ENCODE measurements around the gene YIPF5.
A peak's percentile ranks its signal among the peaks of the same experiment; 100 is the strongest.

YIPF5 gene

DNA sequence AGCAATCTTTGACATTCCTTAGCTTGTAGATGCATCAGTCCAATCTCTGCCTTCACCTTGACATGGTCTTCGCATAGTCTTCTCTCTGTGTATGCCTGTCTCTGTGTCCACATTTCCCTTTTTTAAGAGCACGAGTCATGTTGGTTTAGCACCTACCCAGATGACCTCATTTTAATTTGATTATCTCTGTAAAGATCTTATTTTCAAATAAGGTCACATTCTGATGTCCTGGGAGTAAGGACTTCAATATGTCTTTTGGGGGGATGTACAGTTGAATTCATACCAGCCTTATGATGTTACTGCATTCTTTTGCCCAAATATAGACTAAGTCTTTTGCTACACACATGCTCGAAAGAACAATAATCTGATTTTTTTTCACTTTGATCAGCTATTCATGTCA lies 7.1 kb upstream of the YIPF5 start:
- no peak for DNase-seq

DNA sequence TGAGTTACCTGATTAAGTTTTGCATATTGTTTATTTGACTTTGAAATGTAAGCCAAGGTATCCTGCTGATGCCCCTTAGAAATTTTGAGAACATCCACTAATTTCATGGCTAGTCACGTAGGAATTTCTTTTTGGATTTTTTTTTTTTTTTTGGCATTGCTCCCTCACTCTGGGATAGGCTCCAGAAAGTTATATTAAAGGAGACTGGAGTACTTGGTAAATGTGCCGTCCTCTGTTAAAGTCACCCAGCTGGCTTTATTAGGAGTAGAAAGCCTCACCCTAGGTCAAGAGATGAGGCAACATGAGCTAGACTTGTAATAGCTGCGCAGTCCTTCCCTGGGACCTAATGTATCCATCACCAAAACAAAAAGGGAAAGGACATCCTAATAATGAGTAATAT lies 3.3 kb upstream of the YIPF5 start:
- no peak for DNase-seq

- DNase-seq: no peak
These were observed 569 bp downstream of the YIPF5 start for GRCh38 chr5:144169904-144170275.

DNA sequence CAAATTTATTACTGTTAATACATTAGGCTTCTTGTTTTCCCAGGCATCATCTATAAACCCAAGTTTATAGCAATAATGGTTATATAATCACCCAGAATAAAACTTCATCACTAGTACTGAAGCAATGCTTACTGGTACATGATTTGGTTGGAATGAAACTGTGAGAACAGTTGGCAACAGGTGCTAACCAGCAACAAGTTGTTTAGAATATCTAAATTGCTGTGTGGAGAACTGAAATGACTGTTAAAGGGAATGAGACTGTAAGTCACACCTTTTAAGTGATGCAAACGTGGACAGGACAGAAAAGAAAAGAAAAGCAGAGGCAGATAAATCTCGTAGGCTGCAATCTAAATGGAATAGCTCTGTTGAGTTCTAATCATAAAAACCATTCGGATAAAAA lies 2.5 kb downstream of the YIPF5 start:
- DNase-seq: no peak

GRCh38 chr5:144166696-144167095 lies 3.8 kb downstream of the YIPF5 start:
- DNase-seq: no peak

DNA sequence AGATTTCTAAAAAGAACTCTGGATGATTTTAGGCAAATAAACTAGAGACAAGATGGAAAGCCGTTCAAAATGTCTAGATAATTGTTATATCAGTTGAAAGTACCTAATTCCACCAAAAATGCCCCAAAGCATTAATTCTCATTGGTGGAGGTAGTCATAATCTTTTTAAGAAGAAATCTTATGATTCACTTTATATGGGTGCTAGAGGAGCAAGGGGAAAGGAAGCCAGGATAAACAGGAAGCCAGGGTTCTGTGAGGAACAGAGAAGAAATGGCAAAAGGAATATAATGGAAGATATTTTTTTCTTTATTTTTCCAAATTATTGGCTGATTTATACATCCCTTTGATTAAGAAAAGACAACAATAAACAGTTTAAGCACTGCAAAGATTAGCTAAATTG lies 7.8 kb downstream of the YIPF5 start:
- DNase-seq: no peak

GRCh38 chr5:144156767-144157171 lies 13.7 kb downstream of the YIPF5 start:
- DNase-seq: no peak

DNA sequence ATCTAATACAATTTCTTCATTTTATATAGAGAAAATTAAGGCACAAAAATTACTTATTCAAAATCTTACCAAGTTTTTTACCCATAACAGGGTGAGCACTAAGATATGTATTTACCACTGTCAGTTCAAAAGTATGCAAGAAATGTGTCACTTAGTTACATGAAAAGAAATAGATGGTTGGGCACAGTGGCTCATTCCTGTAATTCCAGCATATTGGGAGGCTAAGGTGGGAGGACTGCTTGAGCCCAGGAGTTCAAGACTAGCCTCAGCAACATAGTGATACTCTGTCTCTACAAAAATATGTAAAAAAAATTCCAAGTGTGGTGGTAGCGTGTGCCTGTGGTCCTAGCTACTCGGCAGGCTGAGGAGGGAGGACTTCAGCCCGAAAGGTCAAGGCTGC lies 19.4 kb downstream of the YIPF5 start:
- DNase-seq: no peak

- no peak for DNase-seq
These were observed 25.3 kb downstream of the YIPF5 start for GRCh38 chr5:144144956-144145751.

GRCh38 chr5:144143625-144144024 lies 26.8 kb downstream of the YIPF5 start:
- no peak for DNase-seq

DNA sequence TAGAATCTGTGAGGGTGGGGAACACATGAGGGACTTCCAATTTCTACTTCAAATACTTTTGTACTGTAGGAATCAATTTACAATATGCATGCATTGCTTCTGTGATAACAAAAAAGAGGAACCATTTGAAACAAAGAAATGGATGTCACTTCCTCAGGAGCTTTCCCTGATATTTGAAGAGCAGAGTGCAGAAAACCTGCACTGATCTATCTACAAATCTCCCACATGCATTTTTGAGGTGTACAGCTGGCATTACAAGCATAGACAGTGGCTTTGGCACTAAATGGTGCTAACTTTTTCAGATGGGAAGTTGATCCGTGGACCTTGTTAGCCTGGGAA lies 27.7 kb downstream of the YIPF5 start:
- no peak for DNase-seq

DNA sequence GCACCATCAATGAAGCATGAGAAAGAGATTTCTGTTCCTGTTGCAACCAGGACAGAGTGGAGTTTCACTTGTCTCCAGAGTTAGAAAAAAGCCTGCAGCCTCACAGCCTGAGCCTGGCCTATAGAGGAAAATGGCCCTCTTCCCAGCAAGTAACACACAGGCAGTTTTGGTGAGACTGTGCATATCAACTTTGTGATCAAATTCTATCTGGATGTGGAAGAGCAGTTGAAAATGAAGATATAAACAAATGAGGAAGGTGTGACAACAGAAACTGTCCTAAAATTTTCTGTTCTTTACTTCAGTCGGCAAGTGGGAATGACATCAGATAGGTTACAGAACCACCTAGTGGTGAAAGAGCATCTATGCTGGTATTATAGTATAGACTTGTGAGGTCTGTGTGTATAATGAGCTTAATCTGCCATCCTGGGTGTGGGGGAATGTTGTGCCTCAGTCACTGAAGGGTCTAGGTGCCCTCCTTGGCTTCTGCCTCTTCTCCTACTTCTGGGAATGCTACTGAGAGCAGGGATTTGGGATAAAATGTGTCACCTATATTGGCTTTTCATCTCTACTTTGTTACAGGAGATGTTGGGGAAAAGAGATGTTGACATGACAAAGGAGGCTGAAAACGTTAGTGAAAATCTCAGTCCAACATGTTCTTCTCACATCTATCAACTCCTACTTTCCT lies 28.2 kb downstream of the YIPF5 start:
- DNase-seq: peak in 1 of 5 donors; percentile 8

- no peak for DNase-seq
These were observed 28.9 kb downstream of the YIPF5 start for GRCh38 chr5:144141585-144141984.

GRCh38 chr5:144139586-144139985 lies 30.9 kb downstream of the YIPF5 start:
- no peak for DNase-seq

DNA sequence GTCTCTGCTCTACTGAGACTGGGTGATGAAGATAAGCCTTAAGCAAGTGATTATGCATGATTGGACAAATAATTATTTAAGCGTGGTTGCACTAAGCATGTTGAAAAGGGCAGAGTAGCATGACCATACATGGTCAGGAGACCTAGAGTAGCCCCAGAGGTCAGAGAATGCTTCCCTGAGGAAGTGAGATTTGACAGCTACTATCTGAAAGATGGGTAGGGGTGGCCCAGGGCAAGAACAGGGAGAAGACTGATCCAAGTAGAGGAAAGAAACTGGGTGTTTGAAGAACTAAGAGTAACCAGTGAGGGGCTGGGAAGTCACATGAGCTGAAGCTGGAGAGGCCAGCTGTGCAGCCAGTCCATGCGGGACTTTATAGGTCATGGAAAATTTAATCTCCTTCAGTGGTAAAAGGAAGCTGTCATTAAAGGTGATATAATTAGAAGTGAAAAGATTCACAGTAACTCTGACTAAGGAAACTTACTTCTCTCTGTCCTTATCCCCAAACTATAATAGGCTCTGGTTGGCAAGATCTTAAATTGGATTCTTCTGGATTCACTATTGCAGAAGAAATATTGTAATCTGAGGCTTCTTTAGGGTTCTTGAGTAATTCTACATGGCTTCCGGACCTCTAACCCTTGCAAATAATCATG lies 35.2 kb downstream of the YIPF5 start:
- no peak for DNase-seq

GRCh38 chr5:144134194-144134826 lies 36.1 kb downstream of the YIPF5 start:
- no peak for DNase-seq

DNA sequence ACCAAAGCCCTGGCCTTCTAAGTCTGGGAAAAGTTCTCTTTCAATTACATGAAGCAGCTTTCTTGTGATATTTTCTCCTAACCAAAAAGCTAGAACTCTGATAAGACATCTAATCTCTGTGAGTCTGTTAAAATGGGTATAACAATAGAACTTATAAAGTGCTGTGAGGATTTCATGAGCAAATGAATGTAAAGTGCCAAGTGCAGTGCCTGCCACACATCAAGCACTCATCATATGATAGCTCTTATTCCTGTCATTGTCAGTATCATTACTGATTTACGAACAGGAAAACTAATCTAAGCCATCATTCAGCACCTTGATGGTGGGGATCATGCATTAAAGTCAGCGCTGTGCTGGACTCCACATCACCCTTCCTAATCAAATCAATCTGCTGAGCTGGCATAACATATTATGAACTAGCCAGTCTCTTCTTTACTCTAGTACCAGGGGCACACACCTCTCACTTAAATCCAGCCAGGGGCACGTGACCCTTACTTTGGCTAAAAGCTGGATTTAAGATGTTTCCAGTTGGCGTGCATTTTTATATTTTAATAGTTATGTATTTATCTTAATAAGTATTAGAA lies 37.3 kb downstream of the YIPF5 start:
- DNase-seq: no peak

- DNase-seq: no peak
These were observed 39.2 kb downstream of the YIPF5 start for GRCh38 chr5:144131261-144131660.

DNA sequence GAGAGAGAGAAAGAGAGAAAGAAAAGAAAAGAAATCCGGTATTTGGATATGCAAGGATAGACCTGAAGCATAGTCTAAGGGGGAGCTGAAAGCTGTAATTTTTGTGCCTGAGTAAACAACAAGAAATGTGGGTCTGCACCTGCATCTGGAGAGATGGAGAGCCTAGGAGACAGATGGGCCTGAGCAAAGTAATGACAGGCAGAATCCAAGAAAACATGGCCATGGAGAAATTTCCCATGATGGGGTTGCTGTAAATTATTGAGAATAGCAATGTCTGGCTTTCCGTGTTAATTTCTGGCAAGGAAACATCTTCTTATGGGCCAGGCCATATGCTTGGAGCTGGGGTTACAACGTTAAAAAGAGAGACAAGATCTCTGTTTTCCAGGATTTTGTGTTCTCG lies 40.2 kb downstream of the YIPF5 start:
- DNase-seq: no peak

- DNase-seq: no peak
These were observed 41.6 kb downstream of the YIPF5 start for GRCh38 chr5:144128844-144129243.

- DNase-seq: no peak
These were observed 43.8 kb downstream of the YIPF5 start for GRCh38 chr5:144126707-144127106.

- DNase-seq: no peak
These were observed 45.2 kb downstream of the YIPF5 start for GRCh38 chr5:144125163-144125726.

GRCh38 chr5:144122641-144123040 lies 47.8 kb downstream of the YIPF5 start:
- DNase-seq: no peak
